Activated T-cell treated with anti-CD3 and anti-CD28 coated beads, Interleukin-2, amount 50 U/mL, for 72 hours (primary cell): Measurements from ENCODE around the gene PNLIPRP2. TPM values are rescaled to one million over a fixed set of nuclear protein-coding genes. Genes with fewer than 3 reads are reported as not detected.

Experiments used
- ATAC-seq, 2 donors: fragments of 150-1000 bp; cut with Tn5 transposase; replicated peaks in 1 of 2; 2 replicates each; pipeline ENCODE4 v1.10.0; 2021; ENCODE audit warnings: moderate library complexity in 2 of 2, mild to moderate bottlenecking in 1 of 2
- DNase-seq, 2 donors: peaks; one replicate each; pipeline ENCODE4 v3.0.0; 2021 to 2022; ENCODE audit warnings: mixed read lengths in 1 of 2
- H3K27ac Mint-ChIP-seq: one replicate; pipeline ENCODE4 v1.8.0; 2022; ENCODE audit warnings: mild to moderate bottlenecking, moderate library complexity, mixed read lengths
- H3K27me3 Mint-ChIP-seq: one replicate; pipeline ENCODE4 v1.8.0; 2022; ENCODE audit warnings: low read depth, mixed read lengths
- H3K36me3 Mint-ChIP-seq, 2 donors: one replicate each; pipeline ENCODE4 v1.8.0; 2022; ENCODE audit warnings: mixed read lengths in 2 of 2, mild to moderate bottlenecking in 1 of 2; ENCODE audit not compliant: insufficient read depth in 2 of 2
- H3K4me1 Mint-ChIP-seq: one replicate; pipeline ENCODE4 v1.8.0; 2022; ENCODE audit warnings: low read depth, mixed read lengths
- H3K4me3 Mint-ChIP-seq, 2 donors: one replicate each; pipeline ENCODE4 v1.8.0; 2022; ENCODE audit warnings: mild to moderate bottlenecking in 2 of 2, mixed read lengths in 2 of 2, moderate library complexity in 2 of 2
- H3K9me3 Mint-ChIP-seq, 2 donors: one replicate each; pipeline ENCODE4 v1.8.0; 2022; ENCODE audit warnings: mixed read lengths in 2 of 2
- total RNA-seq, 2 donors: library from RNA; stranded (reverse); gene quantifications; one replicate each; pipeline ENCODE4 v1.2.3, GENCODE V29; 2022

PNLIPRP2 gene
- total RNA-seq, 2 donors from 2014 or later = not detected

- H3K27me3 Mint-ChIP-seq = peaks cover 45% of the 10 kb centered on the region
- H3K9me3 Mint-ChIP-seq = no peaks in the 10 kb centered on the region
- ATAC-seq (no peak), DNase-seq (no peak)
- H3K4me1 Mint-ChIP-seq = no peaks in the 10 kb centered on the region
- no peak overlapping the region for H3K27ac Mint-ChIP-seq
- H3K4me3 Mint-ChIP-seq = no peak overlapping the region
- H3K36me3 Mint-ChIP-seq = no peaks in the 10 kb centered on the region
These were observed 5.1 kb downstream of the PNLIPRP2 start for GRCh38 chr10:116625845-116626244.

GRCh38 chr10:116626815-116627214, 6.1 kb downstream of the PNLIPRP2 start:
- no peaks in the 10 kb centered on the region for H3K4me1 Mint-ChIP-seq
- DNase-seq (no peak), ATAC-seq (no peak)
- no peaks in the 10 kb centered on the region for H3K36me3 Mint-ChIP-seq
- no peak overlapping the region for H3K4me3 Mint-ChIP-seq
- H3K27me3 Mint-ChIP-seq = peaks cover 48% of the 10 kb centered on the region
- H3K9me3 Mint-ChIP-seq = no peaks in the 10 kb centered on the region
- H3K27ac Mint-ChIP-seq = no peak overlapping the region

- no peak for ATAC-seq
These were observed 6.7 kb downstream of the PNLIPRP2 start for GRCh38 chr10:116627386-116627933.

GRCh38 chr10:116629340-116629739, 8.6 kb downstream of the PNLIPRP2 start:
- Mint-ChIP-seq H3K27me3 (peaks cover 39% of the 10 kb centered on the region), H3K4me3 (no peak overlapping the region), H3K27ac (no peak overlapping the region), H3K4me1 (no peaks in the 10 kb centered on the region), H3K9me3 (no peaks in the 10 kb centered on the region), H3K36me3 (no peaks in the 10 kb centered on the region)
- ATAC-seq (no peak), DNase-seq (no peak)

More at GRCh38 chr10:116627386-116627933, 6.7 kb downstream of the PNLIPRP2 start:
- Mint-ChIP-seq H3K36me3 (no peaks in the 10 kb centered on the region), H3K27ac (no peak overlapping the region), H3K9me3 (no peaks in the 10 kb centered on the region), H3K27me3 (peaks cover 42% of the 10 kb centered on the region), H3K4me3 (no peak overlapping the region), H3K4me1 (no peaks in the 10 kb centered on the region)
- DNase-seq = no peak

GRCh38 chr10:116630020-116630419, 9.3 kb downstream of the PNLIPRP2 start:
- Mint-ChIP-seq H3K36me3 (no peaks in the 10 kb centered on the region), H3K27me3 (peaks cover 35% of the 10 kb centered on the region), H3K4me1 (no peaks in the 10 kb centered on the region), H3K9me3 (no peaks in the 10 kb centered on the region), H3K4me3 (no peak overlapping the region), H3K27ac (no peak overlapping the region)
- DNase-seq (no peak), ATAC-seq (no peak)

GRCh38 chr10:116631871-116632295, 11.1 kb downstream of the PNLIPRP2 start:
- ATAC-seq (no peak), DNase-seq (no peak)
- no peaks in the 10 kb centered on the region for H3K9me3 Mint-ChIP-seq
- no peak overlapping the region for H3K27ac Mint-ChIP-seq
- peaks cover 29% of the 10 kb centered on the region for H3K27me3 Mint-ChIP-seq
- no peaks in the 10 kb centered on the region for H3K36me3 Mint-ChIP-seq
- H3K4me1 Mint-ChIP-seq = no peaks in the 10 kb centered on the region
- no peak overlapping the region for H3K4me3 Mint-ChIP-seq

- Mint-ChIP-seq H3K36me3 (no peaks in the 10 kb centered on the region), H3K27ac (no peak overlapping the region), H3K4me1 (no peaks in the 10 kb centered on the region), H3K4me3 (no peak overlapping the region), H3K27me3 (peaks cover 29% of the 10 kb centered on the region), H3K9me3 (no peaks in the 10 kb centered on the region)
- ATAC-seq (no peak), DNase-seq (no peak)
These were observed 12.0 kb downstream of the PNLIPRP2 start for GRCh38 chr10:116632596-116633215.

GRCh38 chr10:116633216-116633600, 12.5 kb downstream of the PNLIPRP2 start:
- no peaks in the 10 kb centered on the region for H3K36me3 Mint-ChIP-seq
- no peak for ATAC-seq
- H3K9me3 Mint-ChIP-seq = no peaks in the 10 kb centered on the region
- H3K4me1 Mint-ChIP-seq = no peaks in the 10 kb centered on the region
- H3K4me3 Mint-ChIP-seq = no peak overlapping the region
- no peak for DNase-seq
- peaks cover 29% of the 10 kb centered on the region for H3K27me3 Mint-ChIP-seq
- no peak overlapping the region for H3K27ac Mint-ChIP-seq

- Mint-ChIP-seq H3K27ac (no peak overlapping the region), H3K4me1 (no peaks in the 10 kb centered on the region), H3K4me3 (no peak overlapping the region), H3K36me3 (no peaks in the 10 kb centered on the region), H3K9me3 (no peaks in the 10 kb centered on the region), H3K27me3 (peaks cover 23% of the 10 kb centered on the region)
- DNase-seq (no peak), ATAC-seq (no peak)
These were observed 13.6 kb downstream of the PNLIPRP2 start for GRCh38 chr10:116634126-116634975.

GRCh38 chr10:116636385-116636784, 15.6 kb downstream of the PNLIPRP2 start:
- Mint-ChIP-seq H3K4me1 (no peaks in the 10 kb centered on the region), H3K9me3 (peaks cover 3 to 6% of the 10 kb centered on the region in 2 donors), H3K36me3 (peaks cover 0 to 3% of the 10 kb centered on the region in 2 donors), H3K4me3 (no peak overlapping the region), H3K27me3 (peaks cover 27% of the 10 kb centered on the region), H3K27ac (no peak overlapping the region)
- no peak for ATAC-seq
- DNase-seq = no peak

- peaks cover 3 to 6% of the 10 kb centered on the region in 2 donors for H3K9me3 Mint-ChIP-seq
- peaks cover 30% of the 10 kb centered on the region for H3K27me3 Mint-ChIP-seq
- no peak for ATAC-seq
These were observed 16.2 kb downstream of the PNLIPRP2 start for GRCh38 chr10:116636976-116637375.

GRCh38 chr10:116637830-116638229, 17.1 kb downstream of the PNLIPRP2 start:
- H3K9me3 Mint-ChIP-seq = peaks cover 6% of the 10 kb centered on the region in 2 donors
- peaks cover 39% of the 10 kb centered on the region for H3K27me3 Mint-ChIP-seq
- no peak for DNase-seq
- peaks cover 0 to 3% of the 10 kb centered on the region in 2 donors for H3K36me3 Mint-ChIP-seq
- H3K4me1 Mint-ChIP-seq = no peaks in the 10 kb centered on the region
- H3K27ac Mint-ChIP-seq = no peak overlapping the region
- ATAC-seq = peak in 1 of 2 donors; percentile 41
- H3K4me3 Mint-ChIP-seq = no peak overlapping the region

More at GRCh38 chr10:116636976-116637375, 16.2 kb downstream of the PNLIPRP2 start:
- no peak for DNase-seq
- no peaks in the 10 kb centered on the region for H3K4me1 Mint-ChIP-seq
- H3K4me3 Mint-ChIP-seq = no peak overlapping the region
- peaks cover 0 to 3% of the 10 kb centered on the region in 2 donors for H3K36me3 Mint-ChIP-seq
- H3K27ac Mint-ChIP-seq = no peak overlapping the region

- no peak for ATAC-seq
- H3K9me3 Mint-ChIP-seq = peaks cover 1 to 9% of the 10 kb centered on the region in 2 donors
These were observed 25.7 kb downstream of the PNLIPRP2 start for GRCh38 chr10:116646502-116646901.

More at GRCh38 chr10:116646502-116646901, 25.7 kb downstream of the PNLIPRP2 start:
- no peaks in the 10 kb centered on the region for H3K4me1 Mint-ChIP-seq
- peaks cover 32% of the 10 kb centered on the region for H3K27me3 Mint-ChIP-seq
- H3K36me3 Mint-ChIP-seq = no peaks in the 10 kb centered on the region
- no peak for DNase-seq
- no peak overlapping the region for H3K27ac Mint-ChIP-seq
- H3K4me3 Mint-ChIP-seq = no peak overlapping the region
